H9 (cell line): ENCODE results near the gene SCAP. TPM values are rescaled to one million over a fixed set of nuclear protein-coding genes. Genes with fewer than 3 reads are reported as not detected.

Experiments used
- DNase-seq: peaks from one replicate; pipeline ENCODE4 v3.0.0-alpha.2; 2017
- H2AFZ ChIP-seq: one replicate; pipeline ENCODE4 v1.6.1; 2013; ENCODE audit warnings: mild to moderate bottlenecking, low read length, control low read depth, moderate library complexity
- H2AK5ac ChIP-seq: 2 replicates; pipeline ENCODE4 v1.6.1; 2013; ENCODE audit warnings: low read length, control low read depth, mixed read lengths; ENCODE audit not compliant: insufficient read length
- H2BK120ac ChIP-seq: one replicate; pipeline ENCODE4 v1.6.1; 2013; ENCODE audit warnings: low read depth, mild to moderate bottlenecking, low read length, control low read depth, inconsistent platforms; ENCODE audit not compliant: poor library complexity, severe bottlenecking
- H2BK12ac ChIP-seq: 2 replicates; pipeline ENCODE4 v1.6.1; 2013; ENCODE audit warnings: low read length, control low read depth, mixed read lengths, low read depth; ENCODE audit not compliant: insufficient read length
- H2BK15ac ChIP-seq: 2 replicates; pipeline ENCODE4 v1.6.1; 2013; ENCODE audit warnings: low read depth, low read length, control low read depth
- H2BK20ac ChIP-seq: one replicate; pipeline ENCODE4 v1.6.1; 2013; ENCODE audit warnings: low read depth, mild to moderate bottlenecking, low read length, control low read depth, inconsistent platforms; ENCODE audit not compliant: poor library complexity, severe bottlenecking
- H2BK5ac ChIP-seq: 2 replicates; pipeline ENCODE4 v1.6.1; 2013; ENCODE audit warnings: low read length, control low read depth, mixed read lengths; ENCODE audit not compliant: insufficient read length
- H3K14ac ChIP-seq: 2 replicates; pipeline ENCODE4 v1.6.1; 2013; ENCODE audit warnings: low read length, control low read depth; ENCODE audit not compliant: insufficient read depth
- H3K18ac ChIP-seq: 2 replicates; pipeline ENCODE4 v1.6.1; 2013; ENCODE audit warnings: low read depth, mild to moderate bottlenecking, mixed read lengths, low read length, control low read depth; ENCODE audit not compliant: insufficient read length
- H3K23ac ChIP-seq: 2 replicates; pipeline ENCODE4 v1.6.1; 2013; ENCODE audit warnings: low read length, control low read depth, mixed read lengths, low read depth; ENCODE audit not compliant: insufficient read length
- H3K23me2 ChIP-seq: 2 replicates; pipeline ENCODE4 v1.6.1; 2013; ENCODE audit warnings: low read depth, mild to moderate bottlenecking, mixed read lengths, low read length, control low read depth; ENCODE audit not compliant: insufficient read length, poor library complexity, severe bottlenecking
- H3K27ac ChIP-seq: 2 replicates; pipeline ENCODE4 v1.5.1; 2013; ENCODE audit warnings: low read length, control low read depth, mixed read lengths, low read depth; ENCODE audit not compliant: insufficient read length
- H3K27me3 ChIP-seq: 2 replicates; pipeline ENCODE4 v1.6.1; 2013; ENCODE audit warnings: low read length, control low read depth, inconsistent platforms; ENCODE audit not compliant: insufficient read depth
- H3K4ac ChIP-seq: 2 replicates; pipeline ENCODE4 v1.6.1; 2013; ENCODE audit warnings: low read depth, mild to moderate bottlenecking, control low read depth, inconsistent platforms, low read length, moderate library complexity
- H3K4me1 ChIP-seq: 2 replicates; pipeline ENCODE4 v1.6.1; 2013; ENCODE audit warnings: low read length, control low read depth, inconsistent platforms; ENCODE audit not compliant: insufficient read depth
- H3K4me2 ChIP-seq: 2 replicates; pipeline ENCODE4 v1.6.1; 2013; ENCODE audit warnings: low read length, control low read depth, mixed read lengths; ENCODE audit not compliant: insufficient read length, insufficient read depth
- H3K56ac ChIP-seq: 2 replicates; pipeline ENCODE4 v1.6.1; 2013; ENCODE audit warnings: low read depth, mild to moderate bottlenecking, mixed read lengths, low read length, control low read depth; ENCODE audit not compliant: insufficient read length
- H3K79me1 ChIP-seq: 2 replicates; pipeline ENCODE4 v1.6.1; 2013; ENCODE audit warnings: low read depth, mild to moderate bottlenecking, moderate library complexity, low read length, control low read depth, inconsistent platforms; ENCODE audit not compliant: insufficient read depth, poor library complexity, severe bottlenecking
- H3K79me2 ChIP-seq: 2 replicates; pipeline ENCODE4 v1.6.1; 2013; ENCODE audit warnings: low read length, control low read depth, inconsistent platforms; ENCODE audit not compliant: insufficient read depth
- H3K9ac ChIP-seq: 2 replicates; pipeline ENCODE4 v1.6.1; 2013; ENCODE audit warnings: low read length, control low read depth, mixed read lengths; ENCODE audit not compliant: insufficient read length; ENCODE audit errors: extremely low read depth
- H3K9me3 ChIP-seq: one replicate; pipeline ENCODE4 v1.6.1; 2013; ENCODE audit warnings: low read depth, low read length, inconsistent platforms; ENCODE audit not compliant: control insufficient read depth
- H3T11ph ChIP-seq: one replicate; pipeline ENCODE4 v1.6.1; 2013; ENCODE audit warnings: mild to moderate bottlenecking, low read length, control low read depth, inconsistent platforms
- H4K20me1 ChIP-seq: one replicate; pipeline ENCODE4 v1.6.1; 2013; ENCODE audit not compliant: control insufficient read depth, insufficient read length, insufficient read depth
- H4K5ac ChIP-seq: 2 replicates; pipeline ENCODE4 v1.6.1; 2013; ENCODE audit warnings: low read depth, mild to moderate bottlenecking, mixed read lengths, low read length, control low read depth; ENCODE audit not compliant: insufficient read length
- H4K8ac ChIP-seq: replicated peaks from 2 replicates; pipeline ENCODE4 v1.6.1; 2013; ENCODE audit warnings: low read length, control low read depth, mixed read lengths, low read depth; ENCODE audit not compliant: insufficient read length
- H4K91ac ChIP-seq: 2 replicates; pipeline ENCODE4 v1.6.1; 2013; ENCODE audit warnings: low read depth, mild to moderate bottlenecking, moderate library complexity, mixed read lengths, low read length, control low read depth; ENCODE audit not compliant: insufficient read length
- H3K27ac Mint-ChIP-seq, 3 experiments: 2 replicates in 2 of 3; 3 replicates in 1 of 3; pipeline ENCODE4 v1.8.0; 2020 to 2021; ENCODE audit warnings: mixed read lengths in 3 of 3, mild to moderate bottlenecking in 1 of 3, moderate library complexity in 1 of 3
- H3K27me3 Mint-ChIP-seq: 2 replicates; pipeline ENCODE4 v1.8.0; 2021; ENCODE audit warnings: low read depth, mild to moderate bottlenecking, moderate library complexity, mixed read lengths
- H3K36me3 Mint-ChIP-seq, 3 experiments: 2 replicates in 2 of 3; 3 replicates in 1 of 3; pipeline ENCODE4 v1.8.0; 2020 to 2021; ENCODE audit warnings: low read depth in 3 of 3, mixed read lengths in 3 of 3; ENCODE audit not compliant: insufficient read depth in 1 of 3
- H3K4me1 Mint-ChIP-seq, 2 experiments: 2 replicates each; pipeline ENCODE4 v1.8.0; 2020; ENCODE audit warnings: mixed read lengths in 2 of 2
- H3K4me3 Mint-ChIP-seq, 2 experiments: 2 replicates in 1 of 2; 3 replicates in 1 of 2; pipeline ENCODE4 v1.8.0; 2020 to 2021; ENCODE audit warnings: mild to moderate bottlenecking in 2 of 2, mixed read lengths in 2 of 2, moderate library complexity in 1 of 2
- H3K9me3 Mint-ChIP-seq, 2 experiments: 2 replicates in 1 of 2; 3 replicates in 1 of 2; pipeline ENCODE4 v1.8.0; 2020; ENCODE audit warnings: mild to moderate bottlenecking in 2 of 2, mixed read lengths in 2 of 2, moderate library complexity in 1 of 2
- WGBS: extraction: QIAGEN DNeasy Blood & Tissue Kit; methylation state at CpG from one replicate; pipeline ENCODE4 v1.1.7; 2013; ENCODE audit warnings: missing lambda C conversion rate, low lambda C conversion rate, mixed read lengths; ENCODE audit not compliant: insufficient read length; ENCODE audit errors: extremely low coverage; 5-methylcytosine and 5-hydroxymethylcytosine counted together
- total RNA-seq: library from RNA; stranded (reverse); gene quantifications from 2 replicates; pipeline ENCODE4 v1.2.1, GENCODE V29; 2021
- TF ChIP-seq, protein P1 (sequence below): fragments of 200-600 bp; sonication (generic); conservative IDR thresholded peaks from 3 replicates; pipeline ENCODE4 v1.8.0; 2021; ENCODE audit warnings: antibody characterized with exemption, mild to moderate bottlenecking

SCAP gene
- total RNA-seq, 1 experiment from 2014 or later: 104 TPM

GRCh38 chr3:47407237-47407636 is 68.5 kb downstream of the SCAP start:
- Histone ChIP-seq H2BK20ac (no peak overlapping the region), H3K18ac (no peak overlapping the region), H3K27me3 (no peaks in the 10 kb centered on the region), H3K14ac (no peak overlapping the region), H3K23ac (no peak overlapping the region), H2AFZ (no peak overlapping the region), H2BK120ac (no peak overlapping the region), H3T11ph (no peak overlapping the region), H3K56ac (no peak overlapping the region), H4K5ac (no peak overlapping the region), H4K20me1 (no peaks in the 10 kb centered on the region), H3K9ac (no peak overlapping the region), H2BK5ac (no peak overlapping the region), H2BK12ac (no peak overlapping the region), H4K8ac (no peak overlapping the region), H4K91ac (no peak overlapping the region), H3K79me1 (no peaks in the 10 kb centered on the region), H3K4me1 (no peaks in the 10 kb centered on the region), H3K9me3 (no peaks in the 10 kb centered on the region), H3K4me2 (no peak overlapping the region), H3K23me2 (no peaks in the 10 kb centered on the region), H2AK5ac (no peak overlapping the region), H2BK15ac (no peak overlapping the region), H3K27ac (no peak overlapping the region), H3K4ac (no peak overlapping the region), H3K79me2 (no peaks in the 10 kb centered on the region)
- H3K4me1 Mint-ChIP-seq: no peaks in the 10 kb centered on the region
- H3K27ac Mint-ChIP-seq: no peak overlapping the region
- no peaks in the 10 kb centered on the region for H3K9me3 Mint-ChIP-seq
- DNase-seq: no peak
- H3K36me3 Mint-ChIP-seq: peaks cover 15 to 48% (median 27%) of the 10 kb centered on the region in 3 experiments; a peak in 6 of 7 replicates
- no peak overlapping the region for H3K4me3 Mint-ChIP-seq
- TF ChIP-seq, protein P1, sequence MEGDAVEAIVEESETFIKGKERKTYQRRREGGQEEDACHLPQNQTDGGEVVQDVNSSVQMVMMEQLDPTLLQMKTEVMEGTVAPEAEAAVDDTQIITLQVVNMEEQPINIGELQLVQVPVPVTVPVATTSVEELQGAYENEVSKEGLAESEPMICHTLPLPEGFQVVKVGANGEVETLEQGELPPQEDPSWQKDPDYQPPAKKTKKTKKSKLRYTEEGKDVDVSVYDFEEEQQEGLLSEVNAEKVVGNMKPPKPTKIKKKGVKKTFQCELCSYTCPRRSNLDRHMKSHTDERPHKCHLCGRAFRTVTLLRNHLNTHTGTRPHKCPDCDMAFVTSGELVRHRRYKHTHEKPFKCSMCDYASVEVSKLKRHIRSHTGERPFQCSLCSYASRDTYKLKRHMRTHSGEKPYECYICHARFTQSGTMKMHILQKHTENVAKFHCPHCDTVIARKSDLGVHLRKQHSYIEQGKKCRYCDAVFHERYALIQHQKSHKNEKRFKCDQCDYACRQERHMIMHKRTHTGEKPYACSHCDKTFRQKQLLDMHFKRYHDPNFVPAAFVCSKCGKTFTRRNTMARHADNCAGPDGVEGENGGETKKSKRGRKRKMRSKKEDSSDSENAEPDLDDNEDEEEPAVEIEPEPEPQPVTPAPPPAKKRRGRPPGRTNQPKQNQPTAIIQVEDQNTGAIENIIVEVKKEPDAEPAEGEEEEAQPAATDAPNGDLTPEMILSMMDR: no peak
- no CpG with 5 or more reads among the region's 7 CpGs for WGBS
- H3K27me3 Mint-ChIP-seq: no peaks in the 10 kb centered on the region; the same call in 1 of the 2 replicates
